Measurements from ENCODE around the gene KCNQ1.

- TF ChIP-seq POLR2A (IDR thresholded peaks at IDR 0.05), result no peak
- TF ChIP-seq, protein P1, sequence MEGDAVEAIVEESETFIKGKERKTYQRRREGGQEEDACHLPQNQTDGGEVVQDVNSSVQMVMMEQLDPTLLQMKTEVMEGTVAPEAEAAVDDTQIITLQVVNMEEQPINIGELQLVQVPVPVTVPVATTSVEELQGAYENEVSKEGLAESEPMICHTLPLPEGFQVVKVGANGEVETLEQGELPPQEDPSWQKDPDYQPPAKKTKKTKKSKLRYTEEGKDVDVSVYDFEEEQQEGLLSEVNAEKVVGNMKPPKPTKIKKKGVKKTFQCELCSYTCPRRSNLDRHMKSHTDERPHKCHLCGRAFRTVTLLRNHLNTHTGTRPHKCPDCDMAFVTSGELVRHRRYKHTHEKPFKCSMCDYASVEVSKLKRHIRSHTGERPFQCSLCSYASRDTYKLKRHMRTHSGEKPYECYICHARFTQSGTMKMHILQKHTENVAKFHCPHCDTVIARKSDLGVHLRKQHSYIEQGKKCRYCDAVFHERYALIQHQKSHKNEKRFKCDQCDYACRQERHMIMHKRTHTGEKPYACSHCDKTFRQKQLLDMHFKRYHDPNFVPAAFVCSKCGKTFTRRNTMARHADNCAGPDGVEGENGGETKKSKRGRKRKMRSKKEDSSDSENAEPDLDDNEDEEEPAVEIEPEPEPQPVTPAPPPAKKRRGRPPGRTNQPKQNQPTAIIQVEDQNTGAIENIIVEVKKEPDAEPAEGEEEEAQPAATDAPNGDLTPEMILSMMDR (IDR thresholded peaks at IDR 0.05), result no peak
These were observed 323.0 kb downstream of the KCNQ1 start for GRCh38 chr11:2767801-2768200.
